OCI-LY7 (cell line): Measurements from ENCODE around the gene BFSP1.

Experiments used
- EZH2phosphoT487 ChIP-seq: fragments of 200-600 bp; sonication (generic); IDR thresholded peaks from 2 replicates; pipeline ENCODE4 v1.6.1; 2018; ENCODE audit warnings: low read depth, borderline replicate concordance, mild to moderate bottlenecking, mixed run types, antibody characterized with exemption, low read length, moderate library complexity, mixed read lengths
- TF ChIP-seq, protein P1 (sequence below): fragments of 200-600 bp; sonication (generic); conservative IDR thresholded peaks from 2 replicates; pipeline ENCODE4 v1.5.1; 2014; ENCODE audit warnings: mild to moderate bottlenecking, antibody characterized with exemption, low read length, moderate library complexity, mixed read lengths

DNA sequence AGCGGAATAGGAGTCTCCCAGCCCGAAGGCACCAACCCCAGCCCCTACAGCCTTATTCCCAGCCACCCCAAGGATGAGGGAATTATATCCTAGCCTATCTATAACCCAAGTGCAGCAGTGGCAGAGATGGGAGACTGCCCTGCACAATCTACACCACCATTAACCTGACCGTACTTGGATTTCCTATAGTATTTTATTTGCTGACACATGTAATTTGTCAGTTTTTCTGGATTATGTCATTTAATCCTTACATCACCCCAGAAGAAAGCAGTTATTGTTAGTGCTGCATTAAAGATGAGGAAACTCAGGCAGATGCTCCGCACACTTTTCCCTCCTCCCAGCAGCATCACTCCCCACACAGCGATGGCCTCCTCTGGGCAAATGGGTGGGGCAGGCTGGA is 6.0 kb downstream of the BFSP1 start:
- TF ChIP-seq, protein P1, sequence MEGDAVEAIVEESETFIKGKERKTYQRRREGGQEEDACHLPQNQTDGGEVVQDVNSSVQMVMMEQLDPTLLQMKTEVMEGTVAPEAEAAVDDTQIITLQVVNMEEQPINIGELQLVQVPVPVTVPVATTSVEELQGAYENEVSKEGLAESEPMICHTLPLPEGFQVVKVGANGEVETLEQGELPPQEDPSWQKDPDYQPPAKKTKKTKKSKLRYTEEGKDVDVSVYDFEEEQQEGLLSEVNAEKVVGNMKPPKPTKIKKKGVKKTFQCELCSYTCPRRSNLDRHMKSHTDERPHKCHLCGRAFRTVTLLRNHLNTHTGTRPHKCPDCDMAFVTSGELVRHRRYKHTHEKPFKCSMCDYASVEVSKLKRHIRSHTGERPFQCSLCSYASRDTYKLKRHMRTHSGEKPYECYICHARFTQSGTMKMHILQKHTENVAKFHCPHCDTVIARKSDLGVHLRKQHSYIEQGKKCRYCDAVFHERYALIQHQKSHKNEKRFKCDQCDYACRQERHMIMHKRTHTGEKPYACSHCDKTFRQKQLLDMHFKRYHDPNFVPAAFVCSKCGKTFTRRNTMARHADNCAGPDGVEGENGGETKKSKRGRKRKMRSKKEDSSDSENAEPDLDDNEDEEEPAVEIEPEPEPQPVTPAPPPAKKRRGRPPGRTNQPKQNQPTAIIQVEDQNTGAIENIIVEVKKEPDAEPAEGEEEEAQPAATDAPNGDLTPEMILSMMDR: no peak
- TF ChIP-seq EZH2phosphoT487: no peak
